Measurements from ENCODE around the gene ABCB1.

DNA sequence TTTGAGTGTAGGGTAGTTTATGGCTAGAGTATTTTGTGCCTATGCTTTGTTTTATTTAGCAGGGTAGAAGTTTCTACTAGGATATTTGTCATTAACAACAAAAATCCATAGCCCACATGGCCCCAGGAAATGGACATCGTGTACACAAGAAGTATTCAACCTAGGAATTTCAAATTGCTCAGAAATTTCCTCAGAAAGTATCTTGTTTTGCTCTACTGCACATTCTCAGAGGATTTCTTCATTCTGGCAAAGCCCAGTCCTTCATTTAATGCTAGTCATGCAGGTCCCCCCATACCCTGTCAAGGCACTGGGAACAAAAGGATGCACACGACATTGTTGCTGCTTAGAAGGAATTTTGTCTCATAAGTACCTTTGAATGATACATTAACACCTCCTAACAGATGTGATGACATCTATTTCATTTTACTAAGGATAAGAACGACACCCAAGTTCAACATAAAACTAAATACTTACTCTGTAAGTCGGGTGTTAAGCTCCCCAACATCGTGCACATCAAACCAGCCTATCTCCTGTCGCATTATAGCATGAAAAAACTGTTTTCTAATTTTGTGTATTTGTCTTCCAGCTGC, 34.3 kb downstream of the ABCB1 start:
- no peak for TF ChIP-seq EP300 (IDR thresholded peaks at IDR 0.05; ENCODE audit: borderline replicate concordance in 1 of 2, control insufficient read depth in 1 of 2, low read depth in 2 of 2, low read length in 2 of 2)
- TF ChIP-seq ZBTB40 (IDR thresholded peaks at IDR 0.05; ENCODE audit: borderline replicate concordance), result no peak
- no peak for TF ChIP-seq IKZF1 (conservative IDR thresholded peaks at IDR 0.05)
- no peak for TF ChIP-seq USF2 (IDR thresholded peaks at IDR 0.05; ENCODE audit: borderline replicate concordance, low read depth, low read length)
- TF ChIP-seq, protein P1, sequence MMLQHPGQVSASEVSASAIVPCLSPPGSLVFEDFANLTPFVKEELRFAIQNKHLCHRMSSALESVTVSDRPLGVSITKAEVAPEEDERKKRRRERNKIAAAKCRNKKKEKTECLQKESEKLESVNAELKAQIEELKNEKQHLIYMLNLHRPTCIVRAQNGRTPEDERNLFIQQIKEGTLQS (IDR thresholded peaks at IDR 0.05; ENCODE audit: borderline replicate concordance, extremely low read depth, low read depth, low read length), result no peak
- no peak for TF ChIP-seq ZBTB33 (IDR thresholded peaks at IDR 0.05)

Measured in GM12878 (cell line).